HCT116 (cell line): ENCODE data around the gene KAT6B. TPM values are rescaled to one million over a fixed set of nuclear protein-coding genes. Genes with fewer than 3 reads are reported as not detected.

Source experiments
- ATAC-seq: fragments of 200-7000 bp; cut with Tn5 transposase; 2 replicates; pipeline ENCODE4 v1.9.1; 2020; ENCODE audit warnings: mild to moderate bottlenecking, moderate library complexity
- BruUV-seq: library from RNA; stranded (reverse); fragments of 400-500 nt; replicated peaks from 2 replicates; lab custom pipeline; 2021; lab: Mats Ljungman, UMichigan
- CTCF ChIA-PET: fragments of 300-600 bp; sonication (Branson Sonifier 250); formaldehyde crosslinking; loops from one replicate; lab custom pipeline; 2021; ENCODE audit warnings: antibody characterized with exemption; lab: Charles Lee
- POLR2A ChIA-PET: fragments of 300-600, 350-600 bp; sonication (Branson Sonifier 250); formaldehyde crosslinking; loops from one replicate; lab custom pipeline; 2021; ENCODE audit warnings: antibody characterized with exemption; lab: Charles Lee
- RAD21 ChIA-PET, 2 experiments: fragments of 300-600 bp; sonication (Branson Sonifier 250); formaldehyde crosslinking; loops; one replicate each; lab custom pipeline; 2023; ENCODE audit warnings: low total read pairs in 2 of 2; ENCODE audit not compliant: uncharacterized antibody in 2 of 2, unreplicated experiment in 2 of 2, low non-redundant PET in 1 of 2; lab: Charles Lee
- DNase-seq: peaks from one replicate; pipeline ENCODE4 v3.0.0-alpha.2; 2010; ENCODE audit warnings: low read depth, low spot score
- H2AFZ ChIP-seq: fragments of 200-600 bp; shearing (Covaris generic), sonication (generic); 2 replicates; pipeline ENCODE4 v1.6.1; 2017; ENCODE audit warnings: low read depth, mixed run types, mixed read lengths, antibody characterized with exemption, low read length; ENCODE audit not compliant: poor library complexity, severe bottlenecking
- H3K27ac ChIP-seq: 2 replicates; pipeline ENCODE4 v1.5.1; 2012; ENCODE audit warnings: low read depth, low read length
- H3K27me3 ChIP-seq: fragments of 200-600 bp; sonication (generic); 2 replicates; pipeline ENCODE4 v1.6.1; 2016; ENCODE audit warnings: mixed run types, low read length, mixed read lengths; ENCODE audit not compliant: insufficient read depth
- H3K36me3 ChIP-seq, 2 experiments: fragments of 200-500 bp in 1 of 2; fragments of 200-600 bp in 1 of 2; sonication (Bioruptor generic) in 1 of 2; sonication (generic) in 1 of 2; 2 replicates each; pipeline versions ENCODE4 v1.5.1 to v1.6.1; 2014 to 2016; ENCODE audit warnings: low read length in 2 of 2, inconsistent platforms in 1 of 2, mixed read lengths in 1 of 2, mixed run types in 1 of 2; ENCODE audit not compliant: insufficient read depth in 2 of 2, control insufficient read depth in 1 of 2
- H3K4me1 ChIP-seq, 2 experiments: fragments of 200-600 bp in 1 of 2; sonication (generic) in 1 of 2; 2 replicates each; pipeline versions ENCODE4 v1.5.1 to v1.6.1; 2012 to 2017; ENCODE audit warnings: low read length in 2 of 2, inconsistent platforms in 1 of 2, mild to moderate bottlenecking in 1 of 2, mixed read lengths in 1 of 2, mixed run types in 1 of 2, moderate library complexity in 1 of 2; ENCODE audit not compliant: insufficient read depth in 2 of 2, control insufficient read depth in 1 of 2
- H3K4me2 ChIP-seq: fragments of 200-600 bp; sonication (generic); 2 replicates; pipeline ENCODE4 v1.6.1; 2017; ENCODE audit warnings: mixed run types, low read length, mixed read lengths
- H3K4me3 ChIP-seq, 2 experiments: fragments of 200-600 bp in 1 of 2; sonication (generic) in 1 of 2; replicated peaks in 1 of 2; 2 replicates each; pipeline ENCODE4 v1.5.1; 2011 to 2016; ENCODE audit warnings: low read length in 2 of 2, control low read depth in 1 of 2, low read depth in 1 of 2, mild to moderate bottlenecking in 1 of 2, mixed read lengths in 1 of 2, mixed run types in 1 of 2
- H3K79me2 ChIP-seq: fragments of 200-600 bp; sonication (generic); 2 replicates; pipeline ENCODE4 v1.6.1; 2017; ENCODE audit warnings: mild to moderate bottlenecking, mixed run types, low read length, moderate library complexity, mixed read lengths; ENCODE audit not compliant: insufficient read depth
- H3K9ac ChIP-seq: fragments of 200-600 bp; sonication (generic); 2 replicates; pipeline ENCODE4 v1.6.1; 2016; ENCODE audit warnings: low read length, mixed read lengths
- H3K9me2 ChIP-seq: fragments of 200-600 bp; sonication (generic), shearing (Covaris generic); 2 replicates; pipeline ENCODE4 v1.6.1; 2017; ENCODE audit warnings: mixed run types, mild to moderate bottlenecking, moderate library complexity; ENCODE audit not compliant: insufficient read depth
- H3K9me3 ChIP-seq, 2 experiments: fragments of 200-500 bp in 1 of 2; fragments of 200-600 bp in 1 of 2; sonication (Bioruptor generic) in 1 of 2; sonication (generic) in 1 of 2; 2 replicates each; pipeline ENCODE4 v1.6.1; 2014 to 2017; ENCODE audit warnings: low read length in 2 of 2, mixed read lengths in 2 of 2, inconsistent platforms in 1 of 2, low read depth in 1 of 2, mild to moderate bottlenecking in 1 of 2, mixed run types in 1 of 2, moderate library complexity in 1 of 2; ENCODE audit not compliant: control insufficient read depth in 1 of 2, insufficient read depth in 1 of 2
- H4K20me1 ChIP-seq: fragments of 200-600 bp; sonication (generic), shearing (Covaris generic); 2 replicates; pipeline ENCODE4 v1.6.1; 2017; ENCODE audit warnings: mixed run types, mild to moderate bottlenecking, moderate library complexity; ENCODE audit not compliant: insufficient read depth
- EGR1 ChIP-seq: IDR thresholded peaks from 2 replicates; pipeline ENCODE4 v1.6.1; 2012; ENCODE audit warnings: low read depth
- FOSL1 ChIP-seq: IDR thresholded peaks from 2 replicates; pipeline ENCODE4 v1.6.1; 2012; ENCODE audit warnings: low read depth
- JUND ChIP-seq: IDR thresholded peaks from 2 replicates; pipeline ENCODE4 v1.6.1; 2012
- MAX ChIP-seq: IDR thresholded peaks from 2 replicates; pipeline ENCODE4 v1.6.1; 2012
- POLR2A ChIP-seq: IDR thresholded peaks from 2 replicates; pipeline ENCODE4 v1.7.0; 2011; ENCODE audit warnings: borderline replicate concordance; ENCODE audit not compliant: insufficient read depth, insufficient read length; ENCODE audit errors: extremely low read depth
- SRF ChIP-seq: IDR thresholded peaks from 2 replicates; pipeline ENCODE4 v1.6.1; 2012; ENCODE audit warnings: low read depth
- ZBTB33 ChIP-seq: IDR thresholded peaks from 2 replicates; pipeline ENCODE4 v1.6.1; 2011; ENCODE audit warnings: mild to moderate bottlenecking, low read length, moderate library complexity; ENCODE audit not compliant: insufficient replicate concordance; ENCODE audit errors: extremely low read depth
- ZFX ChIP-seq: fragments of 450-650 bp; IDR thresholded peaks from 2 replicates; pipeline ENCODE4 v1.6.1; 2017
- intact Hi-C: fragments of 100-400 bp; cut with micrococcal nuclease; formaldehyde crosslinking; loops from 2 replicates; pipeline ENCODE4 v1.10.0; 2022
- total RNA-seq: library from RNA; stranded (reverse); gene quantifications from one replicate; pipeline ENCODE4 v1.2.1, GENCODE V29; 2021; ENCODE audit not compliant: unreplicated experiment
- TF ChIP-seq, protein P1 (sequence below): IDR thresholded peaks from 2 replicates; pipeline ENCODE4 v1.6.1; 2012

Gene KAT6B
- total RNA-seq, 1 experiment from 2014 or later: 17.8 TPM

DNA sequence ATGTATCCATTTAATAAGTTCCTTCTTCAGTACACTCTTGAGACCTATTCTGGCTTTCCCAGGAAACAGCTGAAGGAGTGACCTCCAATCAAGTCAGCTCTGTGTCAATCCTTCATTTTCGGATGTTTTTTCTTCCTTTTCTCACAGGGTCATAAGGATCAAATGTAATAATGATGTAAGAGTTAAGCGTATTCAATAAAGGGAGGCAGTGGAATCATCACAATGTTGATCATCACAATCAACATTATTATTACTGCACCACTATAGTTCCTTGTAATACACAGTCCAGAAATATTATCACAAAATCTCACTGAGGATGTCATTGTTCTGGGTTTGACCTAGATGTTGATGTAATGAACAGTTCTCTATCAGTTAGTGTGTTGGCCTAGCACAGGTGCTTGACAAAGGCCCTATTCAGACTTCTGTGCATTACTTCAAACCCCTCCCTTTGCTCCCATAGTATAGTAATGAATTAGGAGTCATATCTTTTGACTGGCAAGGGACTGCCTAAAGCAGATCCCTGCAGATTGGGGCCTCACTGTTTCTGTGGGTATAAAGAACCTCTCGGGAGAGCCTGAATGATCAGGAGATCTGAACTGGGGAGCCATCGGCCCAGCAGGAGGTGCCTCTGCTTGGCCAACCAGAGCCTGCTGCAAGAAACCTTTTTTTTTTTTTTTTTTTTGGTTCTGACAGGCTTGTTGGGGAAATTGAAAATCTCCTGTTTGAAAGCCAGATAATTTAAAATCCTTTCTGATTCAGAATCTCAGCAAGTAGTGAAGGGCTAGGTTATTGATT lies 100.6 kb downstream of the KAT6B start:
- CTCF ChIA-PET: no interaction called here
- no TSS peak for BruUV-seq
- no peak for TF ChIP-seq ZFX
- no peak for TF ChIP-seq SRF
- TF ChIP-seq, protein P1, sequence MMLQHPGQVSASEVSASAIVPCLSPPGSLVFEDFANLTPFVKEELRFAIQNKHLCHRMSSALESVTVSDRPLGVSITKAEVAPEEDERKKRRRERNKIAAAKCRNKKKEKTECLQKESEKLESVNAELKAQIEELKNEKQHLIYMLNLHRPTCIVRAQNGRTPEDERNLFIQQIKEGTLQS: no peak
- TF ChIP-seq JUND: no peak
- no peak for TF ChIP-seq POLR2A
- TF ChIP-seq ZBTB33: no peak
- TF ChIP-seq EGR1: no peak
- POLR2A ChIA-PET: no interaction called here
- intact Hi-C loops: no loop called here
- DNase-seq (no peak), ATAC-seq (no peak)
- Histone ChIP-seq H3K27me3 (no peaks in the 10 kb centered on the region), H3K4me2 (no peak overlapping the region), H3K36me3 (no peaks in the 10 kb centered on the region), H3K79me2 (no peaks in the 10 kb centered on the region; the same call in 1 of the 2 replicates), H3K4me1 (peaks cover 38 to 46% of the 10 kb centered on the region in 2 experiments), H3K9me3 (no peaks in the 10 kb centered on the region), H3K4me3 (no peak overlapping the region), H3K9ac (no peak overlapping the region), H4K20me1 (no peaks in the 10 kb centered on the region), H2AFZ (no peak overlapping the region), H3K27ac (no peak overlapping the region), H3K9me2 (no peaks in the 10 kb centered on the region)
- RAD21 ChIA-PET: no interaction called here

GRCh38 chr10:74927701-74928100 lies 101.3 kb downstream of the KAT6B start:
- Histone ChIP-seq H3K27ac (no peak overlapping the region), H3K36me3 (no peaks in the 10 kb centered on the region), H3K9me3 (no peaks in the 10 kb centered on the region), H3K9ac (no peak overlapping the region), H3K4me2 (no peak overlapping the region)
- ATAC-seq: no peak
- no peak for TF ChIP-seq ZBTB33
- TF ChIP-seq MAX: no peak
- TF ChIP-seq FOSL1: 0 out of 2 replicates have a peak, but pooled peaks have one; percentile 15
- TF ChIP-seq, all 23 proteins: peak for 1
- intact Hi-C loops: no loop called here
- BruUV-seq: no TSS peak
- Histone ChIP-seq H3K4me3 (no peak overlapping the region), H2AFZ (no peak overlapping the region), H3K9me2 (no peaks in the 10 kb centered on the region), H3K27me3 (no peaks in the 10 kb centered on the region), H3K4me1 (peaks cover 31 to 39% of the 10 kb centered on the region in 2 experiments), H3K79me2 (no peaks in the 10 kb centered on the region; the same call in 1 of the 2 replicates), H4K20me1 (no peaks in the 10 kb centered on the region)
- POLR2A ChIA-PET: no interaction called here
- CTCF ChIA-PET: no interaction called here
- RAD21 ChIA-PET: no interaction called here
- no peak for DNase-seq
